Vagina (tissue), 2 donors: ENCODE measurements around the gene FBXO34. TPM values are rescaled to one million over a fixed set of nuclear protein-coding genes. Genes with fewer than 3 reads are reported as not detected.

ENCODE experiments used
- DNase-seq, 2 donors: peaks; one replicate each; pipeline ENCODE4 v3.0.0-alpha.2; 2017; ENCODE audit errors: extremely low spot score in 2 of 2
- H3K27ac ChIP-seq: fragments of 200-600 bp; sonication (generic); one replicate; pipeline ENCODE4 v1.5.1; 2019
- H3K27me3 ChIP-seq: fragments of 200-600 bp; sonication (generic); one replicate; pipeline ENCODE4 v1.5.1; 2019
- H3K36me3 ChIP-seq, 2 donors: fragments of 200-600 bp; sonication (generic); one replicate each; pipeline ENCODE4 v1.5.1; 2017 to 2019
- H3K4me1 ChIP-seq: fragments of 200-600 bp; sonication (generic); one replicate; pipeline ENCODE4 v1.5.1; 2019
- H3K4me3 ChIP-seq, 2 donors: fragments of 200-600 bp; sonication (generic); 1 replicate in 1 of 2; 2 replicates in 1 of 2; pipeline ENCODE4 v1.5.1; 2016 to 2019
- H3K9me3 ChIP-seq: fragments of 200-600 bp; sonication (generic); one replicate; pipeline ENCODE4 v1.5.1; 2019
- CTCF ChIP-seq, 3 experiments: fragments of 450-650 bp in 2 of 3; fragments of 200-600 bp in 1 of 3; sonication (generic) in 1 of 3; IDR thresholded peaks; one replicate each; pipeline ENCODE4 v1.5.1; 2017 to 2019; ENCODE audit warnings: antibody characterized with exemption in 3 of 3, mild to moderate bottlenecking in 2 of 3, moderate library complexity in 2 of 3
- POLR2A ChIP-seq, 2 donors: fragments of 450-650 bp; IDR thresholded peaks; one replicate each; pipeline ENCODE4 v1.6.1; 2017; ENCODE audit warnings: antibody characterized with exemption in 2 of 2, mild to moderate bottlenecking in 2 of 2, moderate library complexity in 2 of 2
- POLR2AphosphoS5 ChIP-seq, 2 donors: sonication (generic); formaldehyde crosslinking; IDR thresholded peaks; one replicate each; pipeline ENCODE4 v1.9.0; 2017; ENCODE audit warnings: antibody characterized with exemption in 2 of 2, mild to moderate bottlenecking in 2 of 2, low read depth in 1 of 2; ENCODE audit not compliant: insufficient read depth in 1 of 2
- intact Hi-C: fragments of 100-400 bp; cut with DNase I; formaldehyde crosslinking; loops from one replicate; pipeline ENCODE4 v1.15.1; 2023
- total RNA-seq: library from RNA; depleted of rRNA; stranded (reverse); fragments of >200 nt; gene quantifications from one replicate; pipeline ENCODE4 v1.2.3, GENCODE V29; 2016

The FBXO34 gene
- total RNA-seq, 1 donor from 2014 or later: 24.6 TPM

DNA sequence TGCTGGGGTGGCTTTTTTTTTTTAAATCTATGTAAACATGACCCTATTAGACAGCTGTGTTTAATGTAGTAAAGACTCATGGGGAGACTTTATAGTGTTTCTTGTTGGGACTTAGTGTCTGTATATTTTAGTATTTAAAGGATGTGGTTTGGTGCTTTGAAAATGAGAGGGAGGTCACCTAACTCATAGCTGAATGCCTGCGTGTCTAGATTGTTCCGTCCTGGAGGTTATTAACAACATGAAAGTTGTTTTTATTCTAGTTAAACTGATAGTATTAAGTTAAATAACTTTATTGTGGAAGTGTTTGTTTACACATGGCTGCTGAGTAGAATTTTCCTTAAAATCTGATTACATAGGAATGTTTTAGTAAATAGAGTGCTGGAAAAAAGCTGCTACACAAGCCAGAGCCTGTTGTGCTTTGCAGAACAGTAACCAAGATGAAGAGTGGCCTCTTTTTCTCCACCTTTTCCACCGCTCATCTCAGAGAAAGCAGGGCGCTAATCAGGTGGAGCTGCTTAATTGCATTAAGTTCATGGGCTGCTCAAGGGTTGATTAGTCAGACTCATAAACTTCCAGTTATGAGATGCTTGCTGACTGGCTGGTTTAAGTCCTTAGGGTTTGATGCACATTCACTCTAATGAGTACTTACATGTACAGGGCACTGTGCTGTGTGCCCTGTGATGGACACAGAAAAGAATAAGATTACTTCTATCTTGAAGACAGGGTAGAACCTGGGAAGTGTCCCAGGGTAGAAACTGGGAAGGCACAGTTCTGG lies 62.7 kb downstream of the FBXO34 start:
- Histone ChIP-seq H3K4me1 (peaks cover 69% of the 10 kb centered on the region), H3K36me3 (no peaks in the 10 kb centered on the region), H3K27me3 (no peaks in the 10 kb centered on the region), H3K9me3 (no peaks in the 10 kb centered on the region), H3K4me3 (no peak overlapping the region), H3K27ac (peak overlapping the region; percentile 58)
- DNase-seq: no peak
- intact Hi-C loops: no loop called here
- TF ChIP-seq POLR2AphosphoS5 (IDR thresholded peaks at IDR 0.05; ENCODE audit: insufficient read depth in 1 of 2, low read depth in 1 of 2) (no peak), CTCF (IDR thresholded peaks at IDR 0.05) (no peak), POLR2A (IDR thresholded peaks at IDR 0.05) (no peak)

DNA sequence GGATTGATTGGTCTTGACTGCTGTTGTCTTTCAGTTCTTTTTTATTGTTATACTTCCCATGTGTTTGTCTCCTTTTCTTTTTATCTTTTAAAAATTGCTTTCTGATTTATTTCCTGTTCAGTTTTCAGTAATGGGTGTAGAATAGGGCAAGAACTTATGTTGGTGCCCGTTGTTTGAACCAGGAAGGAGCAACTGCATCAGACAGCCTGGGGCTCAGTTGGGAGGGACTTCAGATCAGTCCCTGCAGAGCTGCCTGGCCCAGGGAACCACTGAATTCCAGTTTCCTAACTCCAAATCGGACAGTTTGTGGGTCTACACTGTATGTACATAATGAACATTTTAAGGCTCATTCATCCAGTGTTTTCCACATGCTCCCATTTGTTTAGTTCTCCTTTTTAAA lies 64.9 kb downstream of the FBXO34 start:
- H3K9me3 ChIP-seq: no peaks in the 10 kb centered on the region

DNA sequence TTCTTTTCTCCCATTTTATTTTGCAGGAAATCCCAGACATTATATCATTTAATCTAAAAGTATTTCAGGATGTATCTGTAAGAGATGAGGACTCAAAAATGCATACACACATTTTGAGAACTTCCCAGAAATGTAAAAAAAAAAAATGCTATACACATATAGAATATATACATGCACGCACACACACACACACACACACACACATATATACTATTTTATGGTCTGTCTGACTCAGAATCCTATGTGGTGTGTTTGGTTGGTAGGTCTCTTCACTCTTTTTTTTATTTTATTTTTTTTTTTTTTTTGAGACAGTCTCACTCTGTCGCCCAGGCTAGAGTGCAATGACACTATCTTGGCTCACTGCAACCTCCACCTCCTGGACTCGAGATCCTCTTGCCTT lies 65.5 kb downstream of the FBXO34 start:
- H3K9me3 ChIP-seq: no peaks in the 10 kb centered on the region
- intact Hi-C loops: no loop called here
- H3K27me3 ChIP-seq: no peaks in the 10 kb centered on the region
- peaks cover 71% of the 10 kb centered on the region for H3K4me1 ChIP-seq
- H3K36me3 ChIP-seq: no peaks in the 10 kb centered on the region
- H3K27ac ChIP-seq: no peak overlapping the region
- DNase-seq: no peak
- H3K4me3 ChIP-seq: no peak overlapping the region
- no peak for TF ChIP-seq POLR2AphosphoS5 (IDR thresholded peaks at IDR 0.05; ENCODE audit: insufficient read depth in 1 of 2, low read depth in 1 of 2)
- no peak for TF ChIP-seq POLR2A (IDR thresholded peaks at IDR 0.05)
- no peak for TF ChIP-seq CTCF (IDR thresholded peaks at IDR 0.05)

More for the DNA sequence above, 64.9 kb downstream of the FBXO34 start:
- H3K4me1 ChIP-seq: peaks cover 66% of the 10 kb centered on the region
- intact Hi-C loops: no loop called here
- no peak for TF ChIP-seq POLR2A (IDR thresholded peaks at IDR 0.05)
- TF ChIP-seq POLR2AphosphoS5 (IDR thresholded peaks at IDR 0.05; ENCODE audit: insufficient read depth in 1 of 2, low read depth in 1 of 2): peak in 1 of 2 donors; percentile 34
- H3K27me3 ChIP-seq: no peaks in the 10 kb centered on the region
- no peak for DNase-seq
- H3K4me3 ChIP-seq: no peak overlapping the region
- H3K27ac ChIP-seq: no peak overlapping the region
- no peaks in the 10 kb centered on the region for H3K36me3 ChIP-seq

GRCh38 chr14:55339770-55340169 lies 68.5 kb downstream of the FBXO34 start:
- no peaks in the 10 kb centered on the region for H3K9me3 ChIP-seq
- no peak for TF ChIP-seq CTCF (IDR thresholded peaks at IDR 0.05)
- TF ChIP-seq POLR2AphosphoS5 (IDR thresholded peaks at IDR 0.05; ENCODE audit: insufficient read depth in 1 of 2, low read depth in 1 of 2): no peak
- TF ChIP-seq POLR2A (IDR thresholded peaks at IDR 0.05): no peak
- no peaks in the 10 kb centered on the region for H3K27me3 ChIP-seq
- H3K4me3 ChIP-seq: no peak overlapping the region
- H3K36me3 ChIP-seq: no peaks in the 10 kb centered on the region
- H3K27ac ChIP-seq: no peak overlapping the region
- no peak for DNase-seq
- H3K4me1 ChIP-seq: peaks cover 55% of the 10 kb centered on the region
- intact Hi-C loops: no loop called here

DNA sequence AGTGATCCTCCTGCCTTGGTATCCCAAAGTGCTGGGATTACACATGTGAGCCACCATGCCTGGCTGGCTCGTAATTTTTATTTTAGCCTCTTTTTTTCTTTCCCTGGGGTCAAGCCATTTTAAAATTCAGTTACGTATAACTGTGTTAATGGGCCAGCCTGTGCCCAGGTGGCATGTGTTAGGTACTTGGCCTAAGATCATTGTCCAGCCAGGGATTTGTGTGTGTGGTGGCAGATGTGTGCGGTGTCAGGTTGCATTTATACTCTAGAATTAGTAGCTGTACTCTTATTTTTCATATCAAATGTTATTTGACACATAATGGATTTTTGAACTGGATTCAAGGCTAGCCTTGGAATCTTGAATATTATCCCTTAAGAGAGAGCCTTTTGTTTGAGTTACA lies 69.3 kb downstream of the FBXO34 start:
- Histone ChIP-seq H3K36me3 (no peaks in the 10 kb centered on the region), H3K9me3 (no peaks in the 10 kb centered on the region), H3K27ac (no peak overlapping the region), H3K4me3 (no peak overlapping the region), H3K27me3 (no peaks in the 10 kb centered on the region), H3K4me1 (peaks cover 53% of the 10 kb centered on the region)
- TF ChIP-seq POLR2AphosphoS5 (IDR thresholded peaks at IDR 0.05; ENCODE audit: insufficient read depth in 1 of 2, low read depth in 1 of 2) (no peak), POLR2A (IDR thresholded peaks at IDR 0.05) (no peak), CTCF (IDR thresholded peaks at IDR 0.05) (no peak)
- intact Hi-C loops: no loop called here
- no peak for DNase-seq
